T47D (cell line): Measurements from ENCODE around the gene PCDHB4.
"Not testable (repeated sequence)": the region's sequence is repeated elsewhere in the genome, so short reads cannot be mapped to it uniquely, and the experiment has no call there.

Experiments
- DNase-seq, 2 experiments: peaks; one replicate each; pipeline versions ENCODE4 v3.0.0 to v3.0.0-alpha.2; 2011 to 2012; ENCODE audit warnings: low read depth in 1 of 2, low spot score in 1 of 2
- JUND ChIP-seq: IDR thresholded peaks from 2 replicates; pipeline ENCODE4 v1.6.1; 2012; ENCODE audit warnings: low read depth
- in situ Hi-C: cut with HindIII; loops from 2 replicates; pipeline ENCODE4 v1.10.0; 2016; ENCODE audit warnings: low sequenced_read_pairs, low pct_unique_long_range_greater_than_20kb

Gene PCDHB4

GRCh38 chr5:141119250-141119649, 2.4 kb upstream of the PCDHB4 start:
- no peak for TF ChIP-seq JUND
- in situ Hi-C loops: no loop called here
- no peak for DNase-seq

- no peak for TF ChIP-seq JUND
- no peak for DNase-seq
- in situ Hi-C loops: no loop called here
These were observed 367 bp downstream of the PCDHB4 start for GRCh38 chr5:141121985-141122384.

- in situ Hi-C loops, DNase-seq: not testable (repeated sequence)
These were observed 1.9 kb downstream of the PCDHB4 start for GRCh38 chr5:141123396-141124135.

- TF ChIP-seq JUND: no peak
- in situ Hi-C loops: no loop called here
- DNase-seq: peak in 1 of 2 experiments; percentile 49
These were observed 5.7 kb downstream of the PCDHB4 start for GRCh38 chr5:141127305-141127704.

GRCh38 chr5:141135030-141135717, 13.6 kb downstream of the PCDHB4 start, which contains the start of gene PCDHB5:
Gene PCDHB5 (plus strand): TSS chr5:141135206. CDS start chr5:141135435, 229 bp downstream.
- in situ Hi-C loops: no loop called here
- TF ChIP-seq JUND: no peak
- peak; percentile 51 to 81 for DNase-seq

GRCh38 chr5:141135718-141136266, 14.2 kb downstream of the PCDHB4 start:
- no peak for DNase-seq
- in situ Hi-C loops: no loop called here
- no peak for TF ChIP-seq JUND

GRCh38 chr5:141137346-141137745, 15.7 kb downstream of the PCDHB4 start:
- DNase-seq, in situ Hi-C loops: not testable (repeated sequence)

GRCh38 chr5:141149812-141150211, 28.2 kb downstream of the PCDHB4 start, which contains the start of gene PCDHB6:
Gene PCDHB6 (plus strand): TSS chr5:141150057. CDS start chr5:141150258, 201 bp downstream.
- in situ Hi-C loops: no loop called here
- DNase-seq: peak; percentile 86 to 87
- TF ChIP-seq JUND: no peak

- in situ Hi-C loops: no loop called here
These were observed 28.8 kb downstream of the PCDHB4 start for GRCh38 chr5:141150224-141150992.

GRCh38 chr5:141150993-141151325, 29.3 kb downstream of the PCDHB4 start:
- in situ Hi-C loops: no loop called here
- TF ChIP-seq JUND: no peak
- DNase-seq: no peak

More at GRCh38 chr5:141150224-141150992, 28.8 kb downstream of the PCDHB4 start:
- DNase-seq: peak; percentile 42 to 49
- no peak for TF ChIP-seq JUND

GRCh38 chr5:141151632-141152031, 30.0 kb downstream of the PCDHB4 start:
- DNase-seq, in situ Hi-C loops: not testable (repeated sequence)

GRCh38 chr5:141152096-141152495, 30.5 kb downstream of the PCDHB4 start:
- in situ Hi-C loops, DNase-seq: not testable (repeated sequence)
